Left renal pelvis (tissue), 4 donors: ENCODE data around the gene FAM43A. TPM values are rescaled to one million over a fixed set of nuclear protein-coding genes. Genes with fewer than 3 reads are reported as not detected.

ENCODE experiments used
- DNase-seq, 4 donors: peaks; one replicate each; pipeline ENCODE4 v3.0.0-alpha.2; 2013; ENCODE audit warnings: low read depth in 4 of 4, low spot score in 3 of 4
- polyA plus RNA-seq, 4 donors: library from polyadenylated mRNA; unstranded; fragments of 120-200 nt; gene quantifications; one replicate each; pipeline ENCODE4 v1.2.1, GENCODE V29; 2013; ENCODE audit not compliant: insufficient read length in 4 of 4

FAM43A gene
- polyA plus RNA-seq, 4 donors = 4.8 to 13.3 (median 6.2) TPM

- DNase-seq = no peak
Measured at GRCh38 chr3:194705227-194705626, 19.5 kb downstream of the FAM43A start.

DNA sequence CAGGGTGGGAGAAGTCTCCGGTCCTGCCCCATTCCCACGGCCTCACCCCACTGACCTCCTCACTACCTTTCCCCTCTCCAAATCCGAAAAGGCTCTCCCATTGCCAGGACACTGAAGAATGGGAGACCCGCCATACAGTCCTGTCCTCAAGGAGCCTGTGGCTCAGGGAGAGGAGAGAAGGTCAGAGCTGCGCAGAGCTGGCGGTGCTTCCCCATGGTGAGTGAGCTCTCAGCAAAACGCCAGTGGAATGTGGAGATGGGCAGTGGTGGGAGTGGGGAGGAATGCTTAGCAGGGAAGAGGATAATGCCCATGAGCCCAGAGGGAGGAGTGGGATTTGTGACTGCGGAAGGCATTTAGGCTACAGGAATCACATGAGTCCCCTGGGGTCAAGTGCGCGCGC, 20.1 kb downstream of the FAM43A start:
- DNase-seq = no peak

DNA sequence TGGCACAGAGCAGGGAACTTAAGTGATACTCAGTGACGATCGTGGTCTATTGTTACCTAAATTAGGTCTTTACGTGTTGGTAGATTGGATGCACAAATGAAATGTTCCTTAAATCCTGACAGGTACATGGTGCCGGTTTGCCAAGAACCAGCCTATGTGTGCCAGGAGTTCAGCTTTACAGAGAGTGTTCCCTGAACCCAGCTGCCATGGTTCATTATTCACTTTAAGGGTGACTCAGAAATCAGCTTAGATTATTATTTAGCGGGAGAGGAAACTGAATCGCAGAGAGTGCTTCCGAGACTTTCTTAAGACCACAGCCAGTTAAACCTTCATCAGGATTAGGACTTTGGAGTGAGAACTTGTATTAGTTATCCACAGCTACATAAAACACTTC, 21.5 kb downstream of the FAM43A start:
- DNase-seq = no peak

DNA sequence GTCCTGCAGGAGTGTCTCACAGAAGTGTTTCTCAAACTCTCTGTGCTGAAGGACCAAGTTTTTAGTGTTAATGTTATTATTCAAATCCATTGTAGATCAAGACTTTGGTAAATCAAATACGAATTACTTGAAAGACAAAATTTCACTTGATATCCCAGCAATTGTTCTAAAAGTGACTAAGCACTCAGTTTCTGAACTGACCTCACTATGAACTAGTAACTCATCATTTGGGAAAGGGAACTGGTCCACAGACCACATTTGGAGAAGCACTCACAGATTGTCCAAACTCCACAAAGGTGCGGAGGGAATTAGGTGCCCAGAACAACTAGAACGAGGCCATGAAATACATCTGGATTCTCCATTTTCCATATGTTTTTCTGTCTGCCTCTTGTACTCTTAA, 25.6 kb downstream of the FAM43A start:
- DNase-seq = no peak

DNA sequence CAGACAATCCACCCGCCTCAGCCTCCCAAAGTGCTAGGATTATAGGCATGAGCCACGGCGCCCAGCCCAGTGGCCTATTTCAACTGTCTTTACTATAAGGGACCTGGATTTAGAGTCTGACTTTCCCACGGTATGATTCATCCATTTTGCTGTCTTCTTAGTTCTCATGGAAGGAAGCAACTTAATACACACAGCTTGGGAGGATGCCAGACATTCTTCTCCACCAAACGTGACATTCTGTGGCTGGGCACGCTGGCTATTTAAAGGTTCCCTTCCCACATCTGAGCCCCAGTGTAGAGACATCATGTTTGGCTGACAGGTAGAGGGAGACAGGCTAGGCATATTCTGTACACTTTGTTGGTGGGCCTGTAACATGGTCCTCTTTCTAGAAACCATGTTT, 26.2 kb downstream of the FAM43A start:
- no peak for DNase-seq

DNA sequence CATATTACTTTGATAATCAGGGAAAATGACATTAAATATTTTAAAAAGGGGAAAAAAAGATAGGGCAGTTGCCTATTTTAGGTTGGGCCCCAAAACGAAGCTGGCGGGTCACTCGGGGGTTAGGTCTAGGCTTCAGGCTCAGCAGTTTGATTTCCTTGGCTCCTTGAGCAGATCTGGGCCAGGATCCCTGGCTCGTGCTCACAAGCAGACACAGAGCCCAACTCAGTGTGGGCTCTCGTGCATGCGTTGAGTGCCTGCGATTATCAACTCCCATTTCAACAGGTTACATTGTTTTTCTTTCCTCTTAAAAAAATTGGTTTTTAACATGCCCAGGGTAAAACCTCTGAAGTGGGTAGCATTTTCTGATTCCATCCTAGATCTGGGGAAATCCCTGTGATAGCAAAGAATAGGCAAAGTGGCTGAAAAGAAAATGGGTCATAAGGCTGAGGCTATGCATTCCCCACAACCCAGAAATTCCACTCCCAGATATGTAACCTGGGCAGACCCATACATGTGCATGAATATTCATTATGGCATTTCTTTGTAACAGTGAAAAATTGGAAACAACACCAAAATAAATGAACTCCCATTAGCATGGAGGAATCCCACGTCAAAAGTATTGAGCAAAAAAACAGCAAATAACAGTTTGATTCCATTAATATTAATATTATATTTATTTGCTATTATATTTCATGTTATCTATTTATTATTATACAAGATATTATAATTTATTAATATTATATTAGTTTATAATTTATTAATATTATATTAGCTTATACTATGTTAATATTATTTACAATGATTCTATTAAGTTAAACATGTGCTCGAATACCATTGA, 27.8 kb downstream of the FAM43A start:
- no peak for DNase-seq

GRCh38 chr3:194714137-194714455, 28.4 kb downstream of the FAM43A start:
- DNase-seq = no peak

- no peak for DNase-seq
Measured at GRCh38 chr3:194714564-194714963, 28.9 kb downstream of the FAM43A start.

DNA sequence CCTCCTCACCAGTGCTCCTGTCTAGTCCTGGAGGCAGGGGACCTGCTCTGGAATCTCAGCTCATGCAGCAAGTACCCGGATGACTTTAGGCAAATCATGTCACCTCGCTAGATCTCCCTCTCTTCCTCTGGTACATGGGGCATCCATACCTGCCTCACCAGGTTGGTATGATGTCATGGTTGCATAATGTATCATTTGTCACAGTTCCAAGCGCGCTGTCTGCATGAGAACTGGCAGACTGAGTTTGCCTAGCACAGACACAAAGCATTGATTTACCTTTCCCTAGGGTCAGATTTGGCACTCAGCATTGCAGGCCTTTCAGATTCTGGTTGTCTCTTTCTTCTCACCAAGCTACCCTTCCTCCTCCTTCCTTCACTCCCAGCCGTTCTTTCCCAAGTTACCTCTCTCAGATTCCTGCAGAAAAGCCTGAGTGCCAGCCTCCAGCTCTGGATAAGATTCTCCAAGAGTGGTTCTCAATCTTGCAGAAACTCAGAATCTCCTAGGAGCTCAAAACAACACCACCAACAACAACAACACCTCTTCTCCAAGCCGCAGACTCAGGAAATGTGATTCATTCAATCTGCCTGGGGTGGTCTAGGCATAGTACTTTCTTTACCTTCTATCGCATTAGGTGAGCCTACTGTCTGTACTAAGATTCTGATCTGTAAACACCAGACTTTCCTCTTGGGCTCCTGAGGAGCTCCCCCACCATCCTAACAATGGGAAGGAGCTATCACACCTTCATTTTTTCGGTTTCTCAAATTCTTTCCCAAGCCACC, 29.5 kb downstream of the FAM43A start:
- no peak for DNase-seq

- no peak for DNase-seq
Measured at GRCh38 chr3:194718079-194718478, 32.4 kb downstream of the FAM43A start.

DNA sequence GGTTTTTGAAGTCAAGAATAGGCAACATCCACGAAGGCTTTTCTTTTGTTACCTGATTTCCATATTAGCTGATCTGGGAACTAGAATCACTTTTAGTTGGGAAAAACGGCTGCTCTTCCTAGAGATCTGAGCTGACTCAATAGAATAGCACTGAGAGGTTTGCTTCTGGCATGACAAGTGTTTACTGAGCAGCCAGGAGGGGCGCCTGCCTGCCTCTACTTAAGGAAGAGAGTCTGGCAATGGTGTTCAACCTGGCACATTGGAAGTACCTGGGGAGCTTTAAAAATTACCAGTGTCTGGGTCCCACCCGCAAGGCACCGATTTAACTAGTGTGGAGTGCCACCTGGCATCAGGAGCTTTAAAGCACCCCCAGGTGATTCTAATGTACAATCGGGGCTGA, 34.4 kb downstream of the FAM43A start:
- DNase-seq = no peak

GRCh38 chr3:194723846-194724618, 38.3 kb downstream of the FAM43A start:
- no peak for DNase-seq

- no peak for DNase-seq
Measured at GRCh38 chr3:194725346-194725745, 39.7 kb downstream of the FAM43A start.

- DNase-seq = no peak
Measured at GRCh38 chr3:194727435-194728128, 41.9 kb downstream of the FAM43A start.

DNA sequence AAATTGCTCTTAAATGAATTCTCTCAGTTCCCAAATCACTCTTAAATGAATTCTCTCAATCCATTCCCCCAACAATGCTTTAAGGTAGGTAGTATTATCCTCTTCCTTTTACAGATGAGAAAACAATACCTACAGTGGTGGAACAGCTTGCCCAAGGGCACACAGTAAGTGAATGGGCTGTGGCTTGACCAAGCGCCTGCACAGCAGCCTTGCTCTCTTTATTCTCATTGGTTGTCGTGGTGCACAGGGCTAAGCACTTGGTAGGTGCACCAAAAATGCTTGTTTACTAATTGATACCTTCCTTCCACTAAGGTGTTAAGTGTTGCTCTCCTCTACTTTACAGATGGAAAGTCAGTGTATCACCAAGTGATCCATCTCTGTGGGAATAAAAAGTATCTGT, 43.3 kb downstream of the FAM43A start:
- no peak for DNase-seq

GRCh38 chr3:194730365-194730764, 44.7 kb downstream of the FAM43A start:
- DNase-seq = peak in 3 of 4 donors; percentile 51 to 76 (median 58)

DNA sequence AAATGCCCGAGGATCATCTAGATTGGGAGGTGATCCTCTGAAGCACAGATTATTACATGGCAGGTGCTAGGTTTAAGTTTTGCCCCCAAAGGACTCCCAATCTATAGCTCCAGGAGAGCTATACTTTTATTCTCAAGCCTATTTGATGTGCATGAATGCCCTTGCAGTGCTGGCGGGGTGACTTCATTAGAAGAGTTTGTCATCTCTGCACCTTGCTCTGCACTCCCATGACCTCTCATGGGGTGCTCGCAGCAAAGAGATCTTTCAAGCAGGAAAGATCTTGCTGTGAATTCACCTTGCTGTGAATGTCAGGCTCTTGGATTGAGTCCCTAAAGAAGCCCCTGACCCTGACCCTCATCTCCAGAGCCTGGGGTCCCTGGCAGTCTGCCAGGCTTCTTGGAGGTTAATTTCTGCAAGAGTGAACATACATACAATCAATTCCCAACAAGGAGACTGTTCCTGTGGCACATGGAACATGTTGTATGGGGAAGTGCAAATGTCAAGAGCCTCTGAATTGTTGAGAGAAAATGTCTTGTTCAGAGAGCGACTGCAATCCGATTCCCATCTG, 45.9 kb downstream of the FAM43A start:
- DNase-seq = no peak

DNA sequence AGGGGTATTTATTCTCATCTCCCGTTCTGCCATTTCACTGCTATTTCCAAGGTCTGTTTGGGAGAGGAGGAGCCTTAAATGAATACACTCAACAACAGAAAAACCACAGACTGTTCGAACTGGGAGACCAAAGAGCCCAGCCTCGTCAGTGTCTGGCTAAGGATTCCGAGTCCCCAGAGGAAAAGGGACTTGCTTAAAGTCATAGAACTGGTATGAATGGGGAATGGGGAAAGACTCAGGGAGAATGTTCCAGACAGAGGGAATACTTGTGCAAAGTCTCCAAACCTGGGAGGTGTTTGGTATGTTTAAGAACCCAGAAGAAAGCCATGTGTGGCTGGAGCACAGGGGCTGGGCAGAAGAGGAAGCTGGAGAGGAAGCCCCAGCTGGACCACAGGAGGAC, 46.9 kb downstream of the FAM43A start:
- DNase-seq = no peak

GRCh38 chr3:194736277-194736895, 50.7 kb downstream of the FAM43A start:
- DNase-seq = no peak
